ENCODE results near the gene ZNF655.

- TF ChIP-seq POLR2A (IDR thresholded peaks at IDR 0.05; ENCODE audit: low read depth, low read length) (no peak), CTCF (IDR thresholded peaks at IDR 0.05; ENCODE audit: extremely low read depth in 1 of 2, insufficient read depth in 1 of 2, low read depth in 1 of 2, low read length in 2 of 2) (no peak), EZH2 (IDR thresholded peaks at IDR 0.05; ENCODE audit: borderline replicate concordance, low read depth, low read length, severe bottlenecking) (no peak), POLR2AphosphoS5 (IDR thresholded peaks at IDR 0.05; ENCODE audit: insufficient read depth, low read depth, low read length) (no peak), MAX (IDR thresholded peaks at IDR 0.05; ENCODE audit: insufficient read depth, insufficient read length) (no peak), GATA2 (IDR thresholded peaks at IDR 0.05; ENCODE audit: insufficient read depth, insufficient read length, low read depth, low read length) (no peak)
Observed at GRCh38 chr7:99514050-99514449, 44.4 kb upstream of the ZNF655 start.

Measured in endothelial cell of umbilical vein (primary cell).